GM21360 (cell line): ENCODE data around the gene ZBTB44.
"Not testable (repeated sequence)": the region's sequence is repeated elsewhere in the genome, so short reads cannot be mapped to it uniquely, and the experiment has no call there.

ENCODE experiments used
- ATAC-seq: cut with Tn5 transposase; IDR thresholded peaks from one replicate; pipeline ENCODE4 v1.9.1; 2021; ENCODE audit warnings: mild to moderate bottlenecking, moderate library complexity; ENCODE audit not compliant: unreplicated experiment

ZBTB44 gene

DNA sequence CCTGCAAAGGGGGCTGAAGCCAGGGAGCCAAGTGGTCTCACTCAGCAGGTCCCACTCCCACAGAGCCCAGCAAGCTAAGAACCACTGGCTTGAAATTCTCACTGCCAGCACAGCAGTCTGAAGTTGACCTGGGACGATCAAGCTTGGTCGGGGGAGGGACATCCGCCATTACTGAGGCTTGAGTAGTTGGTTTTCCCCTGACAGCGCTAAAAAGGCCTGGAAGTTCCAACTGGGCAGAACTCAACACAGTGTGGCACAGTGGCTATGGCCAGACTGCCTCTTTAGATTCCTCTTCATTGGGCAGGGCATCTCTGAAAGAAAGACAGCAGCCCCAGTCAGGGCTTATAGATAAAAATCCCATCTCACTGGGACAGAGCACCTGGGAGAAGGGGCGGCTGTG is 64.8 kb downstream of the ZBTB44 start:
- ATAC-seq: not testable (repeated sequence)

DNA sequence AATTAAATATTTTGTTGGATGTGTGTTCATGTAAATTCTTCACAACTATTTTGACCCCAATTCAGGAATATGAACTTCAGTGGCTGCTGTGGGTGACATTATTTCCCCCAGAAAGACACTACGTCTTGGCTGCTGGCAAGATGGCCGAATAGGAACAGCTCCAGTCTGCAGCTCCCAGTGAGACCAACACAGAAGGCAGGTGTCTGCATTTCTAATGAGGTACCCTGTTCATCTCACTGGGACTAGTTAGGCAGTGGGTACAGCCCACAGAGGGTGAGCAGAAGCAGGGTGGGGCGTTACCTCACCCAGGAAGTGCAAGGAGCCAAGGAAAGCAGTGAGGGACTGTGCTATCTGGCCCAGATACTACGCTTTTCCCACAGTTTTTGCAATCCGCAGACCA is 65.3 kb downstream of the ZBTB44 start:
- no peak for ATAC-seq

DNA sequence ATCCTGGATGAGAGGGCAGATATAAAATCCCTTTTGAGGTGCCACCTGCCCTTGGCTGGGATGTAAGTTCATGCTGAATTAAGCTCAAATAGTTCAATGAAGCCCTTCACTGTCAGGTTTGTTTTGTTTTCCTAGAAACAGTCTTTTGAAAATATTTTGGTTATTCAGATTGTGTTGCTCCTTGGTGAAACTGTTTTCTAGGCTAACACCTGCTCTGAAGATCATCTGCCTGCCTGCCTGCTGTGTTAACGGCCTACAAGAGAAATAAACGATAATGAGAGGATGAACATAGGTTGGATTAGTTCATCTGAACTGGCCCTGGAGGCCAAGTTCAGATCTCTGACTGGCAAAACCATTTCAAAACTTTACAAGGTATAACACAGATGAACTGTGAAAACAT is 67.4 kb downstream of the ZBTB44 start:
- no peak for ATAC-seq

DNA sequence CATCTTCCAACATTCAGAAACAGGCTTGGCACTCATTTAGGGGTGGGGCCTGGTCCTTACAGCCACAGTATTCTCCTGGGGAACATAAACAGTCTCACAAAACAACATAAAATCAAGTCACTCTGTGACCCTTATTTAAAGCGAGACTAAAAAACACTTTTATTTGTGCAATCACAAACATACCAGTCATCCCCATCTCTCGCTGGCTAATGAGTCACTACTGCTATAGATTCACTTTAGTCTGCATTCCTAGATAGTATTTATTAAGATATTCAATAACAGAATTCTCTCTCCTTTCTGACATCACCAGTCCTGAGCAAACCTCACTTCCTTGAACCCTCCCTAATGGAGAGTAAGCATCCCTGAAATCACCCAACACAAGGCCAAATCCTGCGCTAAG is 68.0 kb downstream of the ZBTB44 start:
- no peak for ATAC-seq

DNA sequence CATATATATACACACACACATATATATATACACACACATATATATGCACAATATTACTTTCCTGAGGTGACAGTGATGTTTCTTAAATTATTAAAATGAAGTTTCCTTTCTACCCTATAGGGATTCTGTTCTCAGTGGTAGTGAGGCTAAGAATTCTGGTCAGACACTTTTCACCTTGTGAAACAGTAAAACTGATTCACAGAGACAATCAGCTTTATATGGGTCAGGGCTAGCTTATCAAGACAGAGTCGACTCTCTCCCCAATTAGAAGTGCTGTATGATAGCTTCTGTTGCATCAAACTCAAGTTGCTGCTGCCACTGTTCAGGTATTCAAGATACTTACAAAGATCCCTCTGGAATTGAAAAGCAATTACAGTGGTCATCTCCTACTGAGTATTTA is 68.4 kb downstream of the ZBTB44 start:
- no peak for ATAC-seq

DNA sequence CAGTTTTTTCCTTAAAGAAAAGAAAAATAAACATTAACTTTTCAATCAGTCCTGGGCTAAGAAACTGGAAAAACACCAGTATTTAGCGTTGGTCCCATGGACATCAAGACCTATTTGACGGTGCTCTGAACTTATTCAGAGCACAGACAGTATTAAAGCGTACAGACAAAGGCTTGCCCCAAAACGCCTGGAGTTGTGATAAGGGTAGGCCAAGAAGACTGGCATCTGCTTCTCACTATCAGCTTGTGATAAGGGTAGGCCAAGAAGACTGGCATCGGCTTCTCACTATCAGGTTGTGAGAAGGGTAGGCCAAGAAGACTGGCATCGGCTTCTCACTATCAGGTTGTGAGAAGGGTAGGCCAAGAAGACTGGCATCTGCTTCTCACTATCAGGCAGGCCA is 69.3 kb downstream of the ZBTB44 start:
- not testable (repeated sequence) for ATAC-seq

DNA sequence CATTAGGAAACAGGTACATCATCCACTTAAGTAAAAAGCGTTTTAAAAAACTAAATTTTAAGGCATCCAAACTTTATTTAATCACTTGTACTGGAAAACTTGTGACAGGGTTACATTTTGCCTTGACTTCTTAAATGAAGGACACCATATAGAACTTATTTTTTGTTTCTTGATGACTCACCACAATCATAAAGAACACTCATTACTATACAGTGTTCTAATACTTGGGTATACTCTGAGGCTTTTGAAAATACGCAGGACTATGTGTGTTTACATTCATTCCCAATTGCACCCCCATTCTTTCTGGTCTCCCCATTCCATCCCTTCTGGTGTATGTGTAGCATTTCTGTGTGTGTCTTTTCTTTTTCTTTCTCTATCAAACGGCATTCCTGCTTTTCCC is 69.9 kb downstream of the ZBTB44 start:
- no peak for ATAC-seq

DNA sequence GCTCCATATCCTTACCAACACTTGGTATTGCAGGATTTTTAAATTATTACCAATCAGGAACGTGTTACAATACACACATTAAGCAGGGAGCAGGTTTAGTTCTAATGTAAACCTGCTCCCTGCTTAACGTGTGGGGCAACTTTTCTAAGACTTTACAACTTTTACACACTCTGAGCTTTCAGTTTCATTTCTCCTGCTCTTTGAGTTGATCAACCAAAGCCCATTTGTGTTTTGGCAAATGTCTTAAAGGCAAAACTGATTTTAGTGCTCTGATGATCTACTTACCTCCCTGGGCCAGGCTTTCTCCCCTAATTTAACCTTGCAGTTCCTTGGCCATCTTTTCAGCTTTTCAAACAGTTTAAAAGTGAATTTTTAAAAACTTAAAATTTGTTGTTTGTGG is 70.9 kb downstream of the ZBTB44 start:
- ATAC-seq: no peak

DNA sequence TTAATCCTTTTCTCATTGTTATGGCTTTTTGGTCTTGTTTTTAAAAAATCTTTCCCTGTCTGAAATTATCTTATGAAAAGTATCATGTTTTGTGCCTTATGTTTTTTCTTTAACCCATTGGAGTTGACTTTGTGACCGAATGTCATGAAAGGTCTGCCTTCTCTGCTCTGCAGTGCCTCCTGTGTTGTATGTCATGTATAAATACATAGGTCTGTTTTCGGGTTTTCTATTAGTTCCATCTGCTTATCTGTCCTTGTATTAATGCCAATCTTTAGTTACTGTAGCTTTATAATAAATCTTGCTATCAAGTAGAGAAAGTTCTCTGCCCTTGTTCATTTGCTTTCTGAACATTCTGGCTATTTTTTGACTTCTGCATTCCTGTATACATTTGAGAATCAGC is 73.0 kb downstream of the ZBTB44 start:
- no peak for ATAC-seq

DNA sequence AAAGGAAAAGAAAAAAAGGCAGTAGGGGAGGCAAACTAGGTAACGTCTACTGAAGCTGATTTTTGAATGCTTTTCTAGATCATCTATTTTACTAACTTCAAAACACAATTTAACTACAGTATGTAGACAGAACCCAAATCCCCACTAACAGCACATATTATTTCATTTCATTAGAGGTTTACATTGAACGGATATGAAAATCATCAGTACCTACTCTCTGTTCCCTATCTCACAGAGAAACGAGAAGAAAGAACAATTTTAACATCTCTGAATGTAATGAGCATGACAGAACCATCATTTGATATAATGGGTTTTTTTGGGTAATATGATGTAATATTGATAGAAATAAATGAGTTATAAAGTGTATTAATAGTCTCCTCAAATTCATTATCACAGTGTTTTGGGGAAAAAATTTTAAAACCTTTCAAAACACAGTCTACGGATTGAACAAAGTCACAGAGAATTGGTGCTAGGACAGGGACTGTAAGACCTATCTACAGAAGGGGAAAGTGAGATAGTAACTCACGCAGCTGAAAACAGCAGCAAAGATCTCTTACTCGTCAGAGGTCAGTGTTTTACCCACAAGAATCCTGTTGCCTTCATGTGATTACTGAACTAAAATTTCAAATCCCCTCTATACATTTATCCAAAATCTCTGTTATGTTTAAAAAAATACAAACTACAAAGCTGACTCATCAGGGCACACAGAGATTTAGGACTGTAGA is 77.3 kb downstream of the ZBTB44 start:
- no peak for ATAC-seq

DNA sequence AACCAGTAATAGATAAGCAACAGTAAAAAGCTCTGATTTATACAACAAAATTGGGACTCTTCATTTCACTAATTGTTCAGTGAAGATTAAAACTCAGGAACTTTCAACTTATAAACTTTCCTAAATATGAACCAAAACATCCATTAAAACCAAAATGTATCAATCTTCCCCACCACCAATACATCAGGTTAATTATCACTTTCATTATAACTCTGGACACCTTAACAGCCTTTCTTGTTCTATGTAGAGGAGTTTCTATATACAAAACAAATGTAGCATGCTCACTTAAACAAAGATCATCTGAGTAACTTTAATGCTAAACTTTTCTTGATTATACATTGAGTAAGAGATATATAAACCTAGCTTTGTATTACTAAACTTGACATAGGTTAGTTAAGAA is 80.4 kb downstream of the ZBTB44 start:
- ATAC-seq: no peak

DNA sequence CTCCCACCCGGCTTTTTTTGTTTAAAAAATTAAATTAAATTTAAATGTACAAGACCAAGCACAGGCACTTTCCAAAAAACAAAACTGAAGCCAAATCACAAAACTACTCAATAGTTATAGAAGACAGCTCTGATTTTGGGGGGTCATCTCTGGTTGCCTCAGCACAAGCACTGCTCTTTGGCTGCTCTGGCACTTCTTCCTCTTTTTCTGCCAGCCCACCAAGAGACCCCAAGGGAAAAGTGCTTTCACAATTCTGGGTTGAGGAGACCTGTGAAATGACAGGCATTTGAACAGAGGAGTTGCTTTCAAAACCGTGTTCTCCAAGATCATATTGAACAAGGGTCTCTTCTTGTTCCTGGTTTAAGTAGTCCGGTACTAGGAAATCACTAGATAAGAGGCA is 80.8 kb downstream of the ZBTB44 start:
- not testable (repeated sequence) for ATAC-seq

DNA sequence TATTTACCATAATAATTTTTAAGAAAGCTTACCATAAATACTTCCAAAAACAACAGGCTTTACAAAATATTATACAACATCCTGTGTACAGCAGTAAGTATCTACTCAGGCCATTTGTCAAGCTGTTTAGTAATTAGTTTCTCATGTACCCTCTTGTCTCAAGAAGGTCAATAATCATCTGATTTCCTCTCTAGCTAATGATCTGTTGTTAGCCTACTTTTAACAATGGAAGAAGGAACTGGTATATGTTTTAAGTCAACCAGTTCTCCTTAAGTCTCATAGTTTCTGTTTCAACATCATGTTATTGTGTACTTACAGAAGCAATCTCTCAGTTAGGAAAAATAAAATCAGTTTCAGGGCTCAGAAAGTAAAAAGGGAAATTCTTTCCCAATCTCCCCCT is 81.2 kb downstream of the ZBTB44 start:
- not testable (repeated sequence) for ATAC-seq

DNA sequence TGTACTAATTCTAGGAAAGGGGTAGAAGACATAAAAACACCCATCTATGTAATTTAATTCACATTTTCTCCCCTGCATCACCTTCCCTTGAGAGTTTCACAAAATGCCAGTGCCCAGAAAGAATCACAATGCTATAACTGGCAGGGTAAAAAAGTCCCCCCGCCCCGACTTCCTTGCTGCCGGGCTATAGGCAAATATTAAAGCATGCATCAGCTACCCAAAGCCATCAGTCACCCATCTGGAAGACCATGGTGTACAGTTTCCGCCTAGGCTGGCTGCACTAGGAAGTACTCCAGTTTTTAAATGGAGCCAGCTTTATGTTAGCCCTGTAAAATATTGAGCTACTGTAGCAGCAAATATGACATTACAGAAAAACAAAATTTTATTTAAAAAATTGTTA is 87.3 kb downstream of the ZBTB44 start:
- ATAC-seq: no peak

DNA sequence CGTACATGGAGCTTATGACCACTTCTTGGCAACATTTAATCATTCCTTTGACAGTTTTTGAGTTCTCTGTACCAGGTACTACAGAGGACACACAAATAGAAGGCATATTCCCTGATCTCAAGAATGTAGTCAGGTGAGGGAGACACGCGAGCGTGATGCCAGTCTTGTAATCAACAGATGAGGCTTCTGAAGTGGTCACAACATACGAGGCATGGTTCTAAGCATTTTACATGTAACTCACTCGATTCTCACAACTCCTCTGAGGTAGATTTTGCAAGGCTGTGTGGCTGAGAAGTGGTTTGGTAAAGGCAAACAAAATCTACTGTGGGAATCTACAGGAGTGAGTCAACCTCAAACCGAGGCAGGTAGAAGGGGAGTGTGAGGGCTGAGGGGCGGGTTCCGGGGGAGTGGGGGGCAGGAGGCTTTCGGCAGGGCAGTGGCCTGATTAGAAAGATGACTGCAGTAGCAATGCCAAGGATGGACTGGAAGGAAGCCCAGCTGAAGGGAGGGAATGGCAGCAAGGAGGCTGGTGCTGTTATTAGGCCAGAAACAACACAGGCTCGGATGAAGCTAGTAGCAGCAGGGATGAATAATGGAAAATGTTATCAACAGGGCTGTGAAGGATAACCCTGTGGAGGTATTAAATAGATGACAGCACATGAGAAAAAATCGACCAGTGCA is 91.3 kb downstream of the ZBTB44 start:
- no peak for ATAC-seq

DNA sequence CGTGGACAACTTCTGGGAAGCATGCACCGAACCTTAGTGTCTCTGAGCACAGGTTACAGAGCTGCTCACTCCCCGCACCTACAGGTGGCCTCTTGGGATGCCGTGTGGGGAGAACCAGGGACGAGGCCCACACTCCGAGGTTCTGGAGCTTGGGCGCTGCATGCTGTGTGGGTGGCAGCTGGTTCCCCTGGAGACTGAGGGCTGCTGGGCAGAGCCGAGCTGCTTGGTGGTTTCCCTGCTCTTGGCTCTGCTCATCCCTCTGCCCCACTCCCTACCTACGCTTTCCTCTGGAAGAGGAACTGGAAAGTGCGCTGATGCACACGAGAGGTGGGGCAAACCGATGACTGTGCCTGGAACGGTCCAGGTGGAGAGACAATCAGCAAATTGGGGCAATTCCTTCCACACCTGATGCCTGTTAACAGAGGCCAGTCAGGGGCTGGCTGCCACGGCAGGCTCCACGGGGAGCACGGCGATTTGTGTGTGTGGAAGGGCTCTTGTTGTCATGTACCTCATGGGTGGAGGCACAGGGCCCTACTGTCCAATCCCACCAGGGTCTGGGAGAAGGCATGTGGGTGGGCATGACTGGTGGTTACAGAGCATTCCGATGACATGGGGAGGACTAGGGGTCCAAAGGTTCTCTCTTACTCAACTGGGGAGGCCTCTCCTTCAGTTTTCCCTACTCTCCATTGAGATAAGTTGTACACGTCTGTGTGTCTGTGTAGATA is 94.2 kb downstream of the ZBTB44 start:
- no peak for ATAC-seq

DNA sequence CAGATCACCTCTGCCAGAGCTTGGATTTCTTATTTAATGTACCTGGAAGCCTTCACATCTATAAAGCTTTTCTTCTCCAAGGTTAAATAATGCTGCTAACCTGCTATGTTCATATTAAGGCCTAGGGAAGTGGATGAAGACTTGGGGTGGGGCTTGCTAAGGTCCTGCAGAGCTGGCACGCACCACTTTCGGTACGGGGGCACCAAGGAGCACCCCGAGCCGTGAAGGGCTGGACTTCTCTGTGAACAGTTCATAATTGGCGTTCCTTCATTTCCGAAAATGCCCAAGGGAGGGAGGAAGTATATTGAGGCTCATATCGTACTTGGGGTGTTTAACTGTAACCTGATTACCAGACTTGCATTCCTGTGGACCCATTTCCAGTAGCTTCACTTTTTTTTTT is 95.6 kb downstream of the ZBTB44 start:
- ATAC-seq: no peak

DNA sequence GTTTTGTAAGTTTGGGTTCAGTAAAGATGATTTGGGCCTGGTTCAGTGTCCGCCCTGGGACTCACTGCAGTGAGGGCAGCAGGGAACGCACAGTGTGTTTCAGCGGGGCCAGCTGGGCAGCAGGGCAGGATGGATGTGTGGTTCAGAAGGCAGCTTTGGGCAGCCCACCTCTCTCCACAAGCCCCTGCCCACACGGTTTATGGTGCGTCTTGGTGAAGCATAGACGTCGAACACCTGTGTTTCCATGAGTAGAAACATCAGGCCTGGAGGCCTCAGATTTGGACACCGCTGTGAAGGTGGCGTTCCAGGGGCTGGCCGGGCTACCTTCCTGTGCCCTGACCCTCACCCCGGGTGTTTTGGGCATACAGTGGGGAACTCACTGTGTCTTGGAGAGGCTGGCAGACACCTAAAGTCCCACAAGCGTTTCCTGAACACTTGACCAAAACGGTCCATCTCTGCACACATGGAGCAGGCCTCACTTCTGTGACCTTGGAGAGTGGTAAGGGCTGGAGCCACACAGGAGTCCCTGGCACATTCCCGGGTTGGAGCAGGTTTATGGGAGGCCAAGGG is 96.1 kb downstream of the ZBTB44 start:
- ATAC-seq: no peak

DNA sequence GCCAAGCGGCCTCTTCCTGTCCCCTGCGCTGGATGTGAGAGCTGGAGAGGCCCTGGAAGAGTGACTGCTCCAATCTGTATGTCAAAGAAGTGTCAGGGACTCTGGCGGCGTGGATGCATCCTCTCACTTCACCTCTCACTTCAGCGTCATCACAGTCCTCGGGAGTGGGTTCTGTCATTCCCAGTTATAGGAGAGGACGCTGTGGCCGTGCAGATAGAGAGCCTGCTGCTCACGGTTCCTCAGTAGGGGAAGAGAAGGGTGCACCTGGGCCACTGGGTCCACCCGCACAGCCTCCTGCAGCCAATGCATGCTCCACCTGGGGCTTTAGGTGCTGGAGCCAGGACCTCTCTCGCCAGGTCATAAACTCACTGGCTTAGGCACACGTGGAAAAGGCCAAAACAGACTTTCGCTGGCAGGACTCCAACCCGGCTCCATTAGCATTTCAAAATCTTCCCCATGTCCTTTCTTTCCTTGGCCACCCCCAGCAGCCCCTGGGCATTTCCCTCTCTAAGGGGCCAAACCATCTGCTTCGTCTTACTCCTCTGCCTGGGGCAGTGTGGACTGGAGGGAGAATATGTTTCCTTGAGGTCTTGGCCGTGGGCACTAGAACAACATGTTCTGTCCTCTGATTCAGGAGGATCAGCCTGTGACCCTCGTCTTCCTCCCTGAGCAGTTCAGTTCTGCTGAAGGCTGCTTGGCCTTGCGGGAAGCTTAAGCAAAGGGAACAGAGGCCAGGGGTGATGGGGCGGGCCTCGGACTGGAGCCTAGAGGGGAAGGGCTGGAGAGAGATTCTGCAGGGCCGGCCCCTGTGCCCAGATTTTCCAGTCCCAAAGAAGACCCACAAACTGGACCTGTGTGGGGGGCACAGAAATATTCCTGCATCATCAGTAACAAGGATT is 97.3 kb downstream of the ZBTB44 start:
- ATAC-seq: no peak

DNA sequence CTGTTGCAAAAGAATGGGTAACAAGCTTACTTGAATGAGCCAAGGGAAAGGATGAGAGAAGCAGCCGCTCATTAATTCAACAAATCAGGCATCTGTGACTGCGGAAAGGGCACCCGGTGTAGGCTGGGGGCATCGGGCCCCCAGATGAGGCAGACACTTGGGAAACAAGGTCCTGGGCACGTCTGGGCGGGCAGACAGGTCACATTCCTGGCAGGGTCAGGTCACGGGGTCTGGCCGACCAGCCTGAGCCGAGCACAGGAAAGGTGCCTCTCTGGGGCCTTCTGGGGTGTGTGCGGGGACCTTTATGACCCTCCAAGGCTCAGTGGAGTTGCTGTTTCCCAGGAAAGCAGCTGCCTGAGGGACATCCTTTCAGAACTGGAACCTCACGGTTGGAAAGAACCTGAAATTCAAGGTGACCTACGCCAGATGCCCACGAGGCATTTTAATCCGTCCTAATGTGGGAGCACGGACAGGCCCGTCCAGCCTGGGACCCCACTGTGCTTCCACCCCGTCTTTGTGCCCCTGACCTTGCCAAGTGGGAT is 98.1 kb downstream of the ZBTB44 start:
- no peak for ATAC-seq

DNA sequence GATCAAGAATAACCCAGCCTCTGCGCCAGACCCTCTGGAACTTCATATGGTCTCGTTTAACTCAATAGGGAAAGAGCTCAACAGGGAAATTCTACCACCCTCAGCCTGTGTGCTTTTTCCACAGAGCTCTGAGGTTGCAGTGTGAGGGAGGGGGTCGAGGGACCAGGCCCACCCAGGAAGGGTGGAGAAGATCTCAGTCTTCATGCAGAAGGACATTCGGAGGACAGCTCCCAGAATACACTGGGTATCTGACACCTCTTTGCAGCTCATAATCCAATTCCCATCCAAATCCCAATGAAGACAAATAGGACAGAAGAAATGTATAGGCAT is 98.5 kb downstream of the ZBTB44 start:
- ATAC-seq: no peak
